Adipocyte (in vitro differentiated cells): Measurements from ENCODE around the gene LDAH.

ENCODE experiments used
- DNase-seq: peaks from one replicate; pipeline ENCODE4 v3.0.0-alpha.2; 2015; ENCODE audit warnings: low read depth
- H3K27me3 ChIP-seq: replicated peaks from 2 replicates; pipeline ENCODE4 v1.7.0; 2013; ENCODE audit warnings: mild to moderate bottlenecking, low read length, moderate library complexity; ENCODE audit not compliant: control insufficient read depth, insufficient read depth
- H3K36me3 ChIP-seq: 2 replicates; pipeline ENCODE4 v1.7.0; 2013; ENCODE audit warnings: low read length, mild to moderate bottlenecking, moderate library complexity; ENCODE audit not compliant: control insufficient read depth, insufficient read depth, severe bottlenecking
- H3K4me1 ChIP-seq: 2 replicates; pipeline ENCODE4 v1.7.0; 2013; ENCODE audit warnings: mild to moderate bottlenecking, low read length, moderate library complexity; ENCODE audit not compliant: control insufficient read depth, insufficient read depth
- H3K4me3 ChIP-seq: 2 replicates; pipeline ENCODE4 v1.7.0; 2013; ENCODE audit warnings: mild to moderate bottlenecking, low read length, moderate library complexity
- H3K9ac ChIP-seq: 2 replicates; pipeline ENCODE4 v1.7.0; 2013; ENCODE audit warnings: mild to moderate bottlenecking, low read length, moderate library complexity
- H3K9me3 ChIP-seq: 2 replicates; pipeline ENCODE4 v1.7.0; 2013; ENCODE audit warnings: mild to moderate bottlenecking, low read length, moderate library complexity; ENCODE audit not compliant: control insufficient read depth

Gene LDAH

GRCh38 chr2:20638646-20639430 is 184.1 kb downstream of the LDAH start:
- no peak overlapping the region for H3K9ac ChIP-seq
- peaks cover 23% of the 10 kb centered on the region for H3K36me3 ChIP-seq
- H3K9me3 ChIP-seq, result no peaks in the 10 kb centered on the region
- no peak overlapping the region for H3K4me3 ChIP-seq
- H3K4me1 ChIP-seq, result peaks cover 38% of the 10 kb centered on the region
- no peaks in the 10 kb centered on the region for H3K27me3 ChIP-seq
- DNase-seq, result no peak

- Histone ChIP-seq H3K9ac (no peak overlapping the region), H3K4me3 (no peak overlapping the region), H3K27me3 (no peaks in the 10 kb centered on the region), H3K4me1 (peaks cover 38% of the 10 kb centered on the region), H3K36me3 (peaks cover 24% of the 10 kb centered on the region), H3K9me3 (no peaks in the 10 kb centered on the region)
- no peak for DNase-seq
Observed at GRCh38 chr2:20638014-20638413, 184.9 kb downstream of the LDAH start.

GRCh38 chr2:20637147-20637546 is 185.8 kb downstream of the LDAH start:
- Histone ChIP-seq H3K27me3 (no peaks in the 10 kb centered on the region), H3K4me1 (peaks cover 36% of the 10 kb centered on the region), H3K9ac (no peak overlapping the region), H3K36me3 (peaks cover 24% of the 10 kb centered on the region), H3K9me3 (no peaks in the 10 kb centered on the region), H3K4me3 (no peak overlapping the region)
- no peak for DNase-seq

GRCh38 chr2:20635675-20636584 is 187.0 kb downstream of the LDAH start:
- no peaks in the 10 kb centered on the region for H3K9me3 ChIP-seq
- peaks cover 24% of the 10 kb centered on the region for H3K36me3 ChIP-seq
- H3K9ac ChIP-seq, result peak overlapping the region; percentile 71
- peaks cover 25% of the 10 kb centered on the region for H3K4me1 ChIP-seq
- DNase-seq, result peak; percentile 95
- H3K4me3 ChIP-seq, result no peak overlapping the region
- no peaks in the 10 kb centered on the region for H3K27me3 ChIP-seq

GRCh38 chr2:20635113-20635510 is 187.8 kb downstream of the LDAH start:
- peaks cover 25% of the 10 kb centered on the region for H3K4me1 ChIP-seq
- peaks cover 23% of the 10 kb centered on the region for H3K36me3 ChIP-seq
- DNase-seq, result no peak
- H3K9ac ChIP-seq, result peak overlapping the region; percentile 71
- H3K9me3 ChIP-seq, result no peaks in the 10 kb centered on the region
- H3K27me3 ChIP-seq, result no peaks in the 10 kb centered on the region
- H3K4me3 ChIP-seq, result no peak overlapping the region

GRCh38 chr2:20634507-20635112 is 188.3 kb downstream of the LDAH start:
- DNase-seq, result peak; percentile 71
- H3K4me1 ChIP-seq, result peaks cover 25% of the 10 kb centered on the region

More at GRCh38 chr2:20634507-20635112, 188.3 kb downstream of the LDAH start:
- no peaks in the 10 kb centered on the region for H3K9me3 ChIP-seq
- H3K4me3 ChIP-seq, result no peak overlapping the region
- H3K27me3 ChIP-seq, result no peaks in the 10 kb centered on the region
- H3K9ac ChIP-seq, result no peak overlapping the region
- H3K36me3 ChIP-seq, result peaks cover 18% of the 10 kb centered on the region
